DND-41 (cell line): ENCODE results near the gene HDAC8.

Experiments
- ATAC-seq: fragments of 200-7000 bp; cut with Tn5 transposase; 3 replicates; pipeline ENCODE4 v1.9.1; 2021; ENCODE audit warnings: low read depth; ENCODE audit not compliant: insufficient read depth
- DNase-seq: peaks from one replicate; pipeline ENCODE4 v3.0.0-alpha.2; 2020
- H2AFZ ChIP-seq: 2 replicates; pipeline ENCODE4 v1.6.0; 2012; ENCODE audit warnings: low read depth, low read length
- H3K27ac ChIP-seq: 2 replicates; pipeline ENCODE4 v1.5.1; 2012; ENCODE audit warnings: low read length, inconsistent platforms
- H3K27me3 ChIP-seq: fragments of 200-600 bp; sonication (generic); 2 replicates; pipeline ENCODE4 v1.6.0; 2012; ENCODE audit warnings: low read length, mild to moderate bottlenecking, inconsistent platforms; ENCODE audit not compliant: insufficient read depth, poor library complexity
- H3K36me3 ChIP-seq: 2 replicates; pipeline ENCODE4 v1.5.1; 2012; ENCODE audit warnings: low read length, inconsistent platforms; ENCODE audit not compliant: insufficient read depth
- H3K4me1 ChIP-seq: 2 replicates; pipeline ENCODE4 v1.5.1; 2012; ENCODE audit warnings: mild to moderate bottlenecking, low read length; ENCODE audit not compliant: insufficient read depth
- H3K4me2 ChIP-seq: 2 replicates; pipeline ENCODE4 v1.6.0; 2012; ENCODE audit warnings: mild to moderate bottlenecking, moderate library complexity, low read length, inconsistent platforms; ENCODE audit not compliant: insufficient read depth
- H3K4me3 ChIP-seq, 2 experiments: fragments of 200-600 bp in 1 of 2; shearing (Covaris generic) in 1 of 2; 2 replicates each; pipeline ENCODE4 v1.5.1; 2012 to 2016; ENCODE audit warnings: inconsistent platforms in 2 of 2, low read length in 2 of 2, mild to moderate bottlenecking in 2 of 2, low read depth in 1 of 2, moderate library complexity in 1 of 2
- H3K79me2 ChIP-seq: 2 replicates; pipeline ENCODE4 v1.6.0; 2012; ENCODE audit warnings: low read length, inconsistent platforms; ENCODE audit not compliant: insufficient read depth
- H3K9ac ChIP-seq: 2 replicates; pipeline ENCODE4 v1.6.0; 2012; ENCODE audit warnings: low read depth, mild to moderate bottlenecking, inconsistent platforms, low read length, moderate library complexity
- H3K9me3 ChIP-seq: 2 replicates; pipeline ENCODE4 v1.5.1; 2012; ENCODE audit warnings: low read length, moderate library complexity, mild to moderate bottlenecking, inconsistent platforms; ENCODE audit not compliant: insufficient read depth, severe bottlenecking
- H4K20me1 ChIP-seq: 2 replicates; pipeline ENCODE4 v1.6.0; 2012; ENCODE audit warnings: low read length; ENCODE audit not compliant: insufficient read depth
- EZH2 ChIP-seq: IDR thresholded peaks from 3 replicates; pipeline ENCODE4 v1.6.1; 2012; ENCODE audit warnings: borderline replicate concordance, low read depth, mild to moderate bottlenecking, moderate library complexity, low read length, inconsistent platforms; ENCODE audit not compliant: severe bottlenecking
- TF ChIP-seq, protein P1 (sequence below): IDR thresholded peaks from 2 replicates; pipeline ENCODE4 v1.5.1; 2012; ENCODE audit warnings: borderline replicate concordance, low read length, moderate library complexity, mild to moderate bottlenecking; ENCODE audit not compliant: poor library complexity, severe bottlenecking; ENCODE audit errors: extremely low read depth

HDAC8 gene

DNA sequence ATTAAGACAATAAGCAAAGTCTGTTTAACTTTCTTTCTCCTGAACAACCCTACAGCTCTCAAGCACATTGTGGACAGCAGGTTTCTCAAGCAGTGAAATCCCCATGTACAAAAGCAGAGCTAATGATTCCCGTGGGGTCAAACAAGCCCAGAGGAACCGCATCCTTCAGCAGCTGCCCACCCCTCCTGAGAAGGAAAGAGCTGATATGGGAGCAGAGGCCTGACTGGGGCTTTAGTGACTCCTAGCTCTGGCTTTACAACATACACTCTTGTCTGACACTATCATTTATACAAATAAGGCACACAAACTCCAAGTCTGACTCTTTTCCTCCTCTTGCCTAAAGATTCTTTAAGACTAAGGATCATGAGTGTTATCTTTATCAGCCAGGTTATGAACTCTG is 32.8 kb downstream of the HDAC8 start:
- Histone ChIP-seq H3K27ac (no peak overlapping the region), H3K4me1 (no peaks in the 10 kb centered on the region), H4K20me1 (no peaks in the 10 kb centered on the region), H3K79me2 (no peaks in the 10 kb centered on the region), H3K9me3 (no peaks in the 10 kb centered on the region), H3K27me3 (no peaks in the 10 kb centered on the region), H2AFZ (no peak overlapping the region), H3K36me3 (no peaks in the 10 kb centered on the region), H3K4me2 (no peak overlapping the region), H3K9ac (no peak overlapping the region), H3K4me3 (no peak overlapping the region)
- no peak for DNase-seq
- TF ChIP-seq, protein P1, sequence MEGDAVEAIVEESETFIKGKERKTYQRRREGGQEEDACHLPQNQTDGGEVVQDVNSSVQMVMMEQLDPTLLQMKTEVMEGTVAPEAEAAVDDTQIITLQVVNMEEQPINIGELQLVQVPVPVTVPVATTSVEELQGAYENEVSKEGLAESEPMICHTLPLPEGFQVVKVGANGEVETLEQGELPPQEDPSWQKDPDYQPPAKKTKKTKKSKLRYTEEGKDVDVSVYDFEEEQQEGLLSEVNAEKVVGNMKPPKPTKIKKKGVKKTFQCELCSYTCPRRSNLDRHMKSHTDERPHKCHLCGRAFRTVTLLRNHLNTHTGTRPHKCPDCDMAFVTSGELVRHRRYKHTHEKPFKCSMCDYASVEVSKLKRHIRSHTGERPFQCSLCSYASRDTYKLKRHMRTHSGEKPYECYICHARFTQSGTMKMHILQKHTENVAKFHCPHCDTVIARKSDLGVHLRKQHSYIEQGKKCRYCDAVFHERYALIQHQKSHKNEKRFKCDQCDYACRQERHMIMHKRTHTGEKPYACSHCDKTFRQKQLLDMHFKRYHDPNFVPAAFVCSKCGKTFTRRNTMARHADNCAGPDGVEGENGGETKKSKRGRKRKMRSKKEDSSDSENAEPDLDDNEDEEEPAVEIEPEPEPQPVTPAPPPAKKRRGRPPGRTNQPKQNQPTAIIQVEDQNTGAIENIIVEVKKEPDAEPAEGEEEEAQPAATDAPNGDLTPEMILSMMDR = no peak
- no peak for TF ChIP-seq EZH2
- no peak for ATAC-seq

DNA sequence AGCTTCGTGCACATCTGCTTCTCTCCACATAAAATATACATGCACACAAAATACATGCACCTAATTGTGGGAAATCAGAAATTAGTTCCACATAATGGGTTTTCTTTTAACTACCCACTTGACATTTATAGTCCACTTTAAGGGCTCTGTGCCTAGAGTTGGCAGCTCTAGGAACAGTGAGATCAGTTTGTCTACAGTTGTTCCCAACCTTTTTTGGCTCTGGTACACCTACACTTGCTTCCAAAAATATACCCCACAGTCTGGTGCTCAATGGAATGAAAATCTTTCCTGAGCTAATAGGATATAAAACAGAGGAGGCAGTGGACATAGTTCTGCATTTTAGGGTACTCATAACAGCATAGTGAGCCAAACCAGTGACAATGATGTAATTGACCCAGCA is 36.1 kb downstream of the HDAC8 start:
- H3K27me3 ChIP-seq = no peaks in the 10 kb centered on the region
- H3K4me1 ChIP-seq = no peaks in the 10 kb centered on the region
- no peak overlapping the region for H2AFZ ChIP-seq
- no peak overlapping the region for H3K9ac ChIP-seq
- H3K36me3 ChIP-seq = no peaks in the 10 kb centered on the region
- H3K27ac ChIP-seq = no peak overlapping the region
- no peaks in the 10 kb centered on the region for H3K9me3 ChIP-seq
- no peaks in the 10 kb centered on the region for H3K79me2 ChIP-seq
- ATAC-seq (no peak), DNase-seq (no peak)
- H4K20me1 ChIP-seq = no peaks in the 10 kb centered on the region
- H3K4me2 ChIP-seq = no peak overlapping the region
- TF ChIP-seq EZH2 = no peak
- TF ChIP-seq, protein P1 = no peak
- no peak overlapping the region for H3K4me3 ChIP-seq

DNA sequence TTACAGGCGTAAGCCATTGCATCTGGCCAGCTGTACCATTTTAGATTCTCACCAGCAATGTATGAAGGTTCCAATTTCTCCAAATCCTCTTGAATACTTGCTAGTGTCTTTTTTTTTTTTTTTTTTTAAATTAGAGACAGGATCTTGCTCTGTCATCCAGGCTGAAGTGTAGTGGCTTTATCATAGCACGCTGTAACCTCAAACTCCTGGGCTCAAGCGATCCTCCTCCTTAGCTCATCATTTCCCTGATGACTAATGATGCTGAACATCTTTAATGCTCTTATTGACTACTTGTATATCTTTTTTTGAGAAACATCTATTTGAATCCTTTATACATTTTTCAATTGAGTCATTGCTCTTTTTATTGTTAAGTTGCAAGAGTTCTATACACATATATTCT is 40.3 kb downstream of the HDAC8 start:
- no peaks in the 10 kb centered on the region for H3K27me3 ChIP-seq
- no peak overlapping the region for H3K4me3 ChIP-seq
- ATAC-seq (no peak), DNase-seq (no peak)
- no peak overlapping the region for H2AFZ ChIP-seq
- H3K4me1 ChIP-seq = no peaks in the 10 kb centered on the region
- no peaks in the 10 kb centered on the region for H3K79me2 ChIP-seq
- TF ChIP-seq, protein P1 = no peak
- TF ChIP-seq EZH2 = no peak
- no peaks in the 10 kb centered on the region for H4K20me1 ChIP-seq
- no peak overlapping the region for H3K4me2 ChIP-seq
- no peaks in the 10 kb centered on the region for H3K36me3 ChIP-seq
- H3K9me3 ChIP-seq = no peaks in the 10 kb centered on the region
- no peak overlapping the region for H3K9ac ChIP-seq
- H3K27ac ChIP-seq = no peak overlapping the region
